AG04450 (cell line): Measurements from ENCODE around the gene ATP2B2. TPM values are rescaled to one million over a fixed set of nuclear protein-coding genes. Genes with fewer than 3 reads are reported as not detected.

Experiments
- CTCF ChIA-PET: fragments of 300-600, 350-600 bp; formaldehyde crosslinking; extraction: SDS; loops from one replicate; lab custom pipeline; 2022; ENCODE audit warnings: antibody characterized with exemption, inconsistent platforms; lab: Charles Lee
- POLR2A ChIA-PET: fragments of 350-600 bp; formaldehyde crosslinking; extraction: SDS; loops from one replicate; lab custom pipeline; 2021; ENCODE audit warnings: antibody characterized with exemption, inconsistent platforms; lab: Yijun Ruan, JAX
- DNase-seq: peaks from one replicate; pipeline ENCODE4 v3.0.0-alpha.2; 2011; ENCODE audit warnings: low read depth, low spot score
- H3K27ac ChIP-seq: one replicate; pipeline ENCODE4 v1.5.1; 2012; ENCODE audit warnings: low read depth, low read length, control low read depth
- H3K27me3 ChIP-seq: one replicate; pipeline ENCODE4 v1.6.0; 2012; ENCODE audit warnings: low read length; ENCODE audit not compliant: control insufficient read depth, insufficient read depth
- H3K4me3 ChIP-seq: 2 replicates; pipeline ENCODE4 v1.5.1; 2011; ENCODE audit warnings: mild to moderate bottlenecking, low read depth, low read length, control low read depth
- H3K9me3 ChIP-seq: 2 replicates; pipeline ENCODE4 v1.5.1; 2012; ENCODE audit warnings: low read length; ENCODE audit not compliant: control insufficient read depth, insufficient read depth
- CTCF ChIP-seq: IDR thresholded peaks from 2 replicates; pipeline ENCODE4 v1.5.1; 2011; ENCODE audit warnings: low read depth, low read length, control low read depth, inconsistent platforms
- polyA plus RNA-seq: library from polyadenylated mRNA; depleted of rRNA; stranded (reverse); fragments of >200 nt; gene quantifications from 2 replicates; pipeline ENCODE4 v1.2.3, GENCODE V29; 2011

The ATP2B2 gene
- polyA plus RNA-seq, 1 experiment: 0.01 TPM

DNA sequence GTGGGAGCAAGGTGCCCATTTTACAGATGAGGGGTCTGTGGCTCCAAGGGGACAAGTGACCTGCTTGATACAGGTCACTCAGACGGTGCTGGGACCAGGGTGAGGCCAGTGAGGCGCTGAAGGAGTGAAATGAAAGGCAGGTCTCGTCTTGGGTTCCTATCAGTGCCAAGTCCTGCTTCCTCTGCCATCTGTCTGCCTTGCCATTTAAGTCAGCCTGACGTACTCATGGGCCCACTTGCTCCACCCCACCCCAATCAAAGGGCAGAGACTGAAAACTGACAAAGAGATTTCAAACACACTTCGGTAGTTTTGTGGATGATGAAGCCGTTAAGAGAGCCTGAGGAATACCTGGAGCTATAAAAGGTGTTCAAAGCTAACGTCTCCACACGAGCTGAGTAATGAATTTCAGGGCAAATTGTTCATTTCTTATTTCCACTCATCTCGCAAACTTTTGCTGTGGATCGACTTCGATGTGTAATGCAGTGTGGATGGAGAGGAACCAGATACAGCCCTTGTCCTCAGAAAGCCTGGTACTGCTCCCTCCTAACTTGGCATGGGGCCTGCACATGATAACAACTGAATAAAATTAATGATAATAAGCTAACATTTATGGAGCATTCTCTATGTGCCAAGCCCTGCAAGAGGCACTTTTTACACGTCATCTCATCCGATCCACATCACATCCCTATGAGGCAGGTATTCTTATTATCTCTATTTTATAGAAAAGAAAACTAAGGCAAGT lies 36.6 kb downstream of the ATP2B2 start:
- DNase-seq: no peak
- Histone ChIP-seq H3K27ac (no peak overlapping the region), H3K4me3 (no peak overlapping the region), H3K27me3 (peaks cover 39% of the 10 kb centered on the region), H3K9me3 (no peaks in the 10 kb centered on the region; the same call in 1 of the 2 replicates)
- no peak for TF ChIP-seq CTCF
- ChIA-PET POLR2A (no interaction called here), CTCF (no interaction called here)

DNA sequence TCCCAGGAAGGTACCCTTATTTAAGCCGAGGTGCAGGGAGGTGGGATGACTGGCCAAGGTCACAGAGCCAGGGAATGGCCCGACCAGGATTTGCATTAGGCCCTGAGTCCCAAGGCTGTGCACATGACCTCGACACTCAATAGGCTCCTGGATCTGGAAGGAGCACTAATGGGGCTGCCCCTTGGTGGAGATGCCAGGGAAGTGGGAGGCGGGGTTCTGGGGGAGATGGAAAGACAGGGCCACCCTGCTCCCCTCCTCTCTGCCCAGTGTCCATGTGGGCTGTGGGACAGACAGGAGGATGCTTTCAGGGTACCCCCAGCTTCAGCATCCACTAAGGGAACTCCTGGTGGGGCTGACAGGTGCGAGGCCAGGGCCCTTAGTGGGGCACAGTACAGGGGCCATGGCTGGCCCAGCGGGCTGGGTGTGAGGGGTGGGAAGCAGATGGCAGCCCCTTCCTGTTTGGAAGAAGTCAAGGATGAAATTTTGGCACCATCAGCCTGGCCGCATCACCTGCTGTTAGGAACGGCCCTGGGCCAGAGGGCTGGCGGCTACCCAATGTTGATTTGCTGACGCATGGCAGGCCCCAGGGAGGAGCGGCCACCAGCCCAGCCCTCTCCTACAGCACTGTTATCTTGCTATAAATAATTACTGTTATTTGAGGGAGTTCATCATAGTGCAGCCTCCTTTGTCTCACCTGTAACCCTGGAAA lies 37.3 kb downstream of the ATP2B2 start:
- H3K27ac ChIP-seq: no peak overlapping the region
- peaks cover 39% of the 10 kb centered on the region for H3K27me3 ChIP-seq
- POLR2A ChIA-PET: no interaction called here
- TF ChIP-seq CTCF: no peak
- no peaks in the 10 kb centered on the region; the same call in 1 of the 2 replicates for H3K9me3 ChIP-seq
- no peak overlapping the region for H3K4me3 ChIP-seq
- CTCF ChIA-PET: no interaction called here
- no peak for DNase-seq

DNA sequence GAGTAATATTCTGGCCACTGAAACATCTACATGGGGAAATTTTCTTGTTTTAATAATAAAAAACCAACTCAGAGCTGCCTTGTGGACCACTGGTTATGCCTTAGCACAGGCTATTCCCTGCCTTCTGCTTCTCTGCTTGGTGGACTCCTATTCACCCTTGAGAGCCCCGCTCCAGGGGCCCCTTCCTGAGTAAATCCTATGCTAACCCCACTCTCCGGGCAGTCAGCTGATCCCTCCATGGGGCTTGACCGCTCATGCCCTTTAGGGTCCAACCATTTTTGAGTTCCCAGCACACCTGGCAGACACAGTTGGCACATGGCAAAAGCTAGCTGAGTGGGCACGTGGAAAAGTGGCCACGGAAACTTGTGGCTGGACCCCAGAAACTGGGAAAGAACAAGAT lies 38.2 kb downstream of the ATP2B2 start:
- POLR2A ChIA-PET: no interaction called here

DNA sequence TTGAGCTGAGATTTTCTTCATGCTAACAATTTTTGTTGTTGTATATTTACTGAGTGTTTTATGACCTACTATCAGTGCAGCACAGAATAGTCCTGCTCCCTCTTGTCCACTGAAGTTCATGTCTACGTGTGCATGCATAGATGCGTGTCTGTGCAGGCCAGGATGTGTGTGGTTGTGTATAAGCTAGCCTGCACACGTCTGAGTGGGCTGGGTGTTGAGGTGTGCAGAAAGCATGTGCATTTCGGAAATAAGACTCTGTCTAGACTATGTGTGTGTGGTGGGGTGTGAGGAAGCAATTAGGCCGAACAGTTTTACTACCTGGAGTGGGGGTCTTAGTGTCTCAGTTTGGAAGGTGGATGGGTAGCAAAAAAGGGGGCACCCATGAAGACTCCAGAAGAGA lies 39.2 kb downstream of the ATP2B2 start:
- Histone ChIP-seq H3K27ac (no peak overlapping the region), H3K4me3 (no peak overlapping the region), H3K9me3 (no peaks in the 10 kb centered on the region; the same call in 1 of the 2 replicates), H3K27me3 (peaks cover 38% of the 10 kb centered on the region)
- CTCF ChIA-PET: no interaction called here
- POLR2A ChIA-PET: no interaction called here
- no peak for TF ChIP-seq CTCF
- no peak for DNase-seq

More for the DNA sequence above, 38.2 kb downstream of the ATP2B2 start:
- Histone ChIP-seq H3K4me3 (no peak overlapping the region), H3K27me3 (peaks cover 39% of the 10 kb centered on the region), H3K9me3 (no peaks in the 10 kb centered on the region; the same call in 1 of the 2 replicates), H3K27ac (no peak overlapping the region)
- CTCF ChIA-PET: no interaction called here
- no peak for DNase-seq
- no peak for TF ChIP-seq CTCF

DNA sequence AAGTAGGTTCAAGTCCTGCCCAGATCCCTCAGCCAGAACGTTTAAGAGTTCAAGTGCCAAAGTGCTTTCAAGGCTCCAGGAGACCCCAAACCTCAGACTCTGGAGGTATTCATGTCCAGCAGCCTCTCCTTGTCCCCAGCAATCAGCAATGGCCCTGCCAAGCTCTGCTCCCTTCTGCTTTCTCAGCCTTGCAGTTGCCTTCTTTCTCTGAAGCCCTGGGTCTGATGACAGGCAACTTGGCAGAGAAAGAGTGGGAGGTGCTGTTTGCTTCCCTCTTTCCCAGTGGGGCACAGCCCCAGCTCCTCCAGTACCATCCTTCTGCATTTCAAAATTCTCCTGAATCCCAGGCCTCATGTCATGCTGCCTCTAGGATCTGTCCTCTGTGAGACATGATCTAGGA lies 40.2 kb downstream of the ATP2B2 start:
- no peak overlapping the region for H3K27ac ChIP-seq
- H3K9me3 ChIP-seq: no peaks in the 10 kb centered on the region
- POLR2A ChIA-PET: no interaction called here
- no peak overlapping the region for H3K4me3 ChIP-seq
- no peak for TF ChIP-seq CTCF
- no peak for DNase-seq
- peaks cover 29% of the 10 kb centered on the region for H3K27me3 ChIP-seq
- CTCF ChIA-PET: no interaction called here
